ENCODE data around the gene MB21D2.
"Not testable (repeated sequence)": the region's sequence is repeated elsewhere in the genome, so short reads cannot be mapped to it uniquely, and the experiment has no call there.

MB21D2 gene

DNA sequence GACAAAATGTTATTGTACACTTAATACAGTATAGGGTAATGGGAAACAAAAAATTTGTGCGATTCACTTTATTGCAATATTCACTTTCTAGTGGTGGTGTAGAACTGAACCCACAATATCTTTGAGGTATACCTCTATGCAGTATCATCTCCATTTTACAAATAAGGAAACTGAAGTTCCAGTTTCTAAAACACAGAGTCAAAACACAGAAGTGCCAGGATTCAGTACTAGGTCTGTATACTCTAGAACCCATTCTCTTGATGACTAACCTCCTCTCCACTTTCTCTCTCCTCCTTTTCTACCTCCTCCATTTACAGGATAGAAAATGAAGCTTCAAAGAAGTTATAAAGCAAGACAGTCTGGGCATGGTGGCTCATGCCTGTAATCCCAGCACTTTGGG is 62.2 kb downstream of the MB21D2 start:
- H3K27ac ChIP-seq: no peak overlapping the region

DNA sequence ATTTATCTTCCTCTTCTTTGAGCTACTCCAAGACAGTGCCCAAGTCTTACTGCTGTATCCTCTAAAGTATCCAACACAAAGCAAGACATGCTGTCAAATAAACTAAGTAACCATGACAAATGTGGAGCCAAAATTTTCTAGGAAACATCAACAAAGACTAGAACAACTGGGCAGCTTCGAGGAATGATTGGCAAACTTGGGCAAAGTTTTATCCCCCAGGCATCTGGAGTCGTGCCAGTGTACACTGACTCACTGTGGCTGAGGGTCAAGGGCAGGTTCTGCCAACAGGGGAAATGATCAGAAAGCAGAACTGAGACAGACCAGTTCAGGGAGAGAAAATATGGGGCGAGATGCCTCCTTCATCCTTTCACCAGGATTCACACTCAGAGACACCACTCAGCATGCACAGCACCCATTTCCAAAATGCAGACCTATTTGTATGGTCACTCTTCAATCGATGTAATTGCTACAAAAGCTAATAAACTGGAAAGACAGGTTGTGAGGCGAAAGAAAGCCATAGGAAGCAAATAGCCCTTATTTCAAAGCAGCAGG is 65.8 kb downstream of the MB21D2 start:
- TF ChIP-seq, protein P1, sequence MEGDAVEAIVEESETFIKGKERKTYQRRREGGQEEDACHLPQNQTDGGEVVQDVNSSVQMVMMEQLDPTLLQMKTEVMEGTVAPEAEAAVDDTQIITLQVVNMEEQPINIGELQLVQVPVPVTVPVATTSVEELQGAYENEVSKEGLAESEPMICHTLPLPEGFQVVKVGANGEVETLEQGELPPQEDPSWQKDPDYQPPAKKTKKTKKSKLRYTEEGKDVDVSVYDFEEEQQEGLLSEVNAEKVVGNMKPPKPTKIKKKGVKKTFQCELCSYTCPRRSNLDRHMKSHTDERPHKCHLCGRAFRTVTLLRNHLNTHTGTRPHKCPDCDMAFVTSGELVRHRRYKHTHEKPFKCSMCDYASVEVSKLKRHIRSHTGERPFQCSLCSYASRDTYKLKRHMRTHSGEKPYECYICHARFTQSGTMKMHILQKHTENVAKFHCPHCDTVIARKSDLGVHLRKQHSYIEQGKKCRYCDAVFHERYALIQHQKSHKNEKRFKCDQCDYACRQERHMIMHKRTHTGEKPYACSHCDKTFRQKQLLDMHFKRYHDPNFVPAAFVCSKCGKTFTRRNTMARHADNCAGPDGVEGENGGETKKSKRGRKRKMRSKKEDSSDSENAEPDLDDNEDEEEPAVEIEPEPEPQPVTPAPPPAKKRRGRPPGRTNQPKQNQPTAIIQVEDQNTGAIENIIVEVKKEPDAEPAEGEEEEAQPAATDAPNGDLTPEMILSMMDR (IDR thresholded peaks at IDR 0.05; ENCODE audit: low read depth, low read length, missing control alignments): no peak
- no peak overlapping the region for H3K4me3 ChIP-seq (ENCODE audit: low read depth, low read length)
- no peaks in the 10 kb centered on the region for H3K27me3 ChIP-seq (replicated peaks)
- no peak overlapping the region for H3K27ac ChIP-seq
- no peaks in the 10 kb centered on the region for H3K36me3 ChIP-seq (replicated peaks)
- in situ Hi-C loops (cut with HindIII; ENCODE audit: low pct_ligation_motif_present, low sequenced_read_pairs): no loop called here
- DNase-seq: peak; percentile 33

More for the DNA sequence above, 62.2 kb downstream of the MB21D2 start:
- H3K4me3 ChIP-seq (ENCODE audit: low read depth, low read length): no peak overlapping the region
- H3K27me3 ChIP-seq (replicated peaks): no peaks in the 10 kb centered on the region
- no peak for DNase-seq
- TF ChIP-seq, protein P1 (IDR thresholded peaks at IDR 0.05; ENCODE audit: low read depth, low read length, missing control alignments): no peak
- no peaks in the 10 kb centered on the region for H3K36me3 ChIP-seq (replicated peaks)
- in situ Hi-C loops (cut with HindIII; ENCODE audit: low pct_ligation_motif_present, low sequenced_read_pairs): no loop called here

DNA sequence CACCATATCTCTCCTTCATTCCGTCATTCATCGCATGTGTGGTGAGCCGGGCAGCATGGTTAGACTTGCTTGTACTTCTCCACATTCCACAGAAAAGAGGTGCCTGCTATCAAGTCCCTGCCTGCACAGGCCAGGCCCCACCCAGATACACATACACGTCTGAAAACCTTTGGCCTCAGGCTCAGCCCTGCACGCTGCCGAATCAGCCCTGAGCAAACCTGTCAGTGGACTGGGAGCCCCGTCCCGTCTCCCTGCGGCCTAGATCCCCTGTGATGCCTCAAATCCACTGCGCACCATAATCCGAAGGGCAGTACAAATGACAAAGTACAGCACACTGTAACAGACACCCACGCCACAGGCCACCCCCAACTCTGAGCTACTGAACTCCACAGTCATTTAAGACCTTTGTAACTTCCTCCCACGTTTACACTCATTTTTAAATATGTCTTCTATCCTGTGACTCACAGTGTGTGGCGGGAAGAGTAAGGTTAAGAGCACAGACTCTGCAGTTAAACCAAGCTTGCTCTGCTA is 67.1 kb downstream of the MB21D2 start:
- H3K36me3 ChIP-seq (replicated peaks): no peaks in the 10 kb centered on the region
- peak; percentile 82 for DNase-seq
- TF ChIP-seq, protein P1 (IDR thresholded peaks at IDR 0.05; ENCODE audit: low read depth, low read length, missing control alignments): no peak
- H3K27ac ChIP-seq: peak overlapping the region; percentile 70
- no peaks in the 10 kb centered on the region for H3K27me3 ChIP-seq (replicated peaks)
- in situ Hi-C loops (cut with HindIII; ENCODE audit: low pct_ligation_motif_present, low sequenced_read_pairs): no loop called here
- H3K4me3 ChIP-seq (ENCODE audit: low read depth, low read length): no peak overlapping the region

DNA sequence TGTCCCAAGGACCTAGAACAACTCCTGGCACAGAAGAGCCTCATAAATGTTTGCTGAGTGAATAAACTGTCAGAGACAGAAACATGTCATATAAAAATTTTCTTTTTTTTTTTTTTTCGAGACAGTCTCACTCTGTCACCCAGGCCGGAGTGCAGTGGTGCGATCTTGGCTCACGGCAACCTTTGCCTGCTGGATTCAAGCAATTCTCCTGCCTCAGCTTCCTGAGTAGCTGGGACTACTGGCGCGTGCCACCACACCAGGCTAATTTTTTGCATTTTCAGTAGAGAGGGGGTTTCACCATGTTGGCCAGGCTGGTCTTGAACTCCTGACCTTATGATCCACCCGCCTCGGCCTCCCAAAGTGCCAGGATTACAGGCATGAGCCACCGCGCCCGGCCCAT is 67.8 kb downstream of the MB21D2 start:
- H3K27me3 ChIP-seq (replicated peaks); H3K36me3 ChIP-seq (replicated peaks); H3K4me3 ChIP-seq (ENCODE audit: low read depth, low read length); in situ Hi-C loops (cut with HindIII; ENCODE audit: low pct_ligation_motif_present, low sequenced_read_pairs); DNase-seq: not testable (repeated sequence)
- peak overlapping the region; percentile 70 for H3K27ac ChIP-seq

DNA sequence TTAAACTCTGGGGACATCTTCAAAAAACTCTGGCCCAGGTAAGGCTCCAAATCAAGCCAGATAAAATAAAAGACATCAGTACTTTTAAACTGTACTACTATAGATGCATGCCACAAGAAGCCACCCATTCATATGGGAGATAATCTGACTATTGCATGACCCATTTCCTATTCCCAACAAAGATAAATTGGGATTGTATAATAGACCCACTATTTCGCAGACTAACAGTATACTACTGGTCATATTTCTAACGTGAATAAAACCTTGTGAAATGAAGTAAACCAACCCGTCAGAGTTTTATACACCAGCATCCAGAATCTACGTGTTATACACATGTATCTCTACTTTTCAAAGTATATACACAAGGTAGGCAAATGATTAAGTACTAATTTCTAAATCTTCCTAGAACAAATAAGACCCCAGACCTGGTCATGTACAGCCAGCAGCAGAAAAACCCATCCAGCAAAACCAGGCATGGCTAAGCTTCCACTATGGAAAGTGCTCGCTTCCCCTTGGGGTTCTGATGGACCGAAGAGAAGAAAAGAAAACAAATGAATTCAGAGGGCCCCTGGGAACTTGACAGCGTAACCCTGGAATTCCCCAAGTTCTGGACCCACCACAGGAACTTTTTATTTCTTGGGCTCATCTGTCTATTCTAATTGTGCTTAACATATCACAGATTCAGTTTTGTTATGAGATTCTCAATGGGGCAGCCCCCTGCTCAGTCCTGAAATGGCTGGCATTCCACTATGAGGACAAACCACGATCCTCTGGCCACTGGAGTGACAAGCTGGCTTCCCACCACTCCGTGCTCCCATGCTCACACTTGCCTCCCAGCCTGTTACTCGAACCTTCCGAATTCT is 69.1 kb downstream of the MB21D2 start:
- H3K36me3 ChIP-seq (replicated peaks): no peaks in the 10 kb centered on the region
- no peak overlapping the region for H3K4me3 ChIP-seq (ENCODE audit: low read depth, low read length)
- H3K27me3 ChIP-seq (replicated peaks): no peaks in the 10 kb centered on the region
- peak; percentile 42 for DNase-seq
- H3K27ac ChIP-seq: peak overlapping the region; percentile 76
- in situ Hi-C loops (cut with HindIII; ENCODE audit: low pct_ligation_motif_present, low sequenced_read_pairs): no loop called here
- TF ChIP-seq, protein P1 (IDR thresholded peaks at IDR 0.05; ENCODE audit: low read depth, low read length, missing control alignments): no peak

DNA sequence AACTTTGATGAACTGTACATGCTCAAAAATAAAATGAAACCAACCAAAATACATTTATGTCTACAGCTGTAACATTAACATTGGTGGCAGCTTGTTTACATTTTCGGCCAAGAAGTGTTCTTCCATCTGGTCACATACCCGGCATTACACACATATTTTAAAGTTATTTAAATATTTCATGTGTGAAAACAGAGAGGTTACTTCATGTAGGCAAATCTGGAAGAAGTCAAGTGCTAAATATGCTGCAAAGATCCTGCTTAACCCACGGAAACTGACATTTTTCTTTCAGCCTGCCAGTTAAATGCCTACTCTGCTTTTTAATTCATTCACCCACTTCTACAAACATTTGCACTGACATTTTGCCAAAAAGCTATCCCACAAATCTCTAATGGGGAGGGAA is 69.7 kb downstream of the MB21D2 start:
- Histone ChIP-seq H3K36me3 (replicated peaks) (no peaks in the 10 kb centered on the region), H3K27ac (peak overlapping the region; percentile 76), H3K27me3 (replicated peaks) (no peaks in the 10 kb centered on the region), H3K4me3 (ENCODE audit: low read depth, low read length) (no peak overlapping the region)
- DNase-seq: no peak
- in situ Hi-C loops (cut with HindIII; ENCODE audit: low pct_ligation_motif_present, low sequenced_read_pairs): no loop called here
- TF ChIP-seq, protein P1 (IDR thresholded peaks at IDR 0.05; ENCODE audit: low read depth, low read length, missing control alignments): no peak

All from brain microvascular endothelial cell (primary cell).